ELF-1 (cell line): ENCODE measurements around the gene SLU7.
"Not testable (repeated sequence)": the region's sequence is repeated elsewhere in the genome, so short reads cannot be mapped to it uniquely, and the experiment has no call there.

Experiments
- DNase-seq: peaks from one replicate; pipeline ENCODE4 v3.0.0-alpha.2; 2016; ENCODE audit warnings: low read depth, low spot score

The SLU7 gene

GRCh38 chr5:160450164-160450932, 31.5 kb upstream of the SLU7 start:
- no peak for DNase-seq

GRCh38 chr5:160449458-160449857, 30.6 kb upstream of the SLU7 start:
- DNase-seq: no peak

- no peak for DNase-seq
These were observed 30.0 kb upstream of the SLU7 start for GRCh38 chr5:160448886-160449285.

- no peak for DNase-seq
These were observed 26.9 kb upstream of the SLU7 start for GRCh38 chr5:160445751-160446150.

- DNase-seq: no peak
These were observed 26.3 kb upstream of the SLU7 start for GRCh38 chr5:160445132-160445531.

GRCh38 chr5:160444407-160444806, 25.5 kb upstream of the SLU7 start:
- no peak for DNase-seq

GRCh38 chr5:160442824-160443431, 24.0 kb upstream of the SLU7 start:
- DNase-seq: no peak

- no peak for DNase-seq
These were observed 22.5 kb upstream of the SLU7 start for GRCh38 chr5:160441311-160441781.

- peak; percentile 92 for DNase-seq
These were observed 20.3 kb upstream of the SLU7 start for GRCh38 chr5:160439205-160439600.

- peak; percentile 70 for DNase-seq
These were observed 19.7 kb upstream of the SLU7 start for GRCh38 chr5:160438316-160439204.

GRCh38 chr5:160437271-160437670, 18.4 kb upstream of the SLU7 start:
- no peak for DNase-seq

GRCh38 chr5:160436661-160437060, 17.8 kb upstream of the SLU7 start:
- DNase-seq: not testable (repeated sequence)

- DNase-seq: no peak
These were observed 17.1 kb upstream of the SLU7 start for GRCh38 chr5:160436017-160436416.

- no peak for DNase-seq
These were observed 16.7 kb upstream of the SLU7 start for GRCh38 chr5:160435532-160435931.

- peak; percentile 64 for DNase-seq
These were observed 15.2 kb upstream of the SLU7 start for GRCh38 chr5:160434022-160434531.

- DNase-seq: no peak
These were observed 13.9 kb upstream of the SLU7 start for GRCh38 chr5:160432787-160433186.

- DNase-seq: no peak
These were observed 13.3 kb upstream of the SLU7 start for GRCh38 chr5:160432196-160432595.

- DNase-seq: no peak
These were observed 8.7 kb upstream of the SLU7 start for GRCh38 chr5:160427607-160428006.

GRCh38 chr5:160423099-160423498, 4.2 kb upstream of the SLU7 start:
- DNase-seq: no peak

- peak; percentile 97 for DNase-seq
These were observed 2.9 kb upstream of the SLU7 start, which contains the start of gene PTTG1 for GRCh38 chr5:160421625-160422258. Gene PTTG1, plus strand, starts transcription at chr5:160421855. Its CDS starts 458 bp downstream, at chr5:160422313.

GRCh38 chr5:160420331-160420610, 1.4 kb upstream of the SLU7 start:
- no peak for DNase-seq
